Measurements from ENCODE around the gene ARHGEF17. TPM values are rescaled to one million over a fixed set of nuclear protein-coding genes. Genes with fewer than 3 reads are reported as not detected.

ARHGEF17 gene
- total RNA-seq, 6 experiments from 2014 or later = 4.6 to 7.3 (median 5.4) TPM

GRCh38 chr11:73348838-73349237 is 40.8 kb downstream of the ARHGEF17 start:
- intact Hi-C loops (cut with DNase I) = no loop called here
- Histone ChIP-seq H3K9me3 (no peaks in the 10 kb centered on the region), H3K4me1 (no peaks in the 10 kb centered on the region), H3K36me3 (no peaks in the 10 kb centered on the region), H3K4me3 (no peak overlapping the region), H3K27me3 (no peaks in the 10 kb centered on the region), H3K27ac (no peak overlapping the region)
- WGBS (ENCODE audit: insufficient coverage, low coverage, low lambda C conversion rate, missing lambda C conversion rate) = 68% methylated on average over 5 of the region's 5 CpGs
- DNase-seq (no peak), ATAC-seq (no peak)
- TF ChIP-seq POLR2A (IDR thresholded peaks at IDR 0.05) (no peak), CTCF (IDR thresholded peaks at IDR 0.05) (no peak)

GRCh38 chr11:73349633-73350032 is 41.6 kb downstream of the ARHGEF17 start:
- no peaks in the 10 kb centered on the region for H3K36me3 ChIP-seq
- no peak for TF ChIP-seq POLR2A (IDR thresholded peaks at IDR 0.05)
- no peak for TF ChIP-seq CTCF (IDR thresholded peaks at IDR 0.05)
- intact Hi-C loops (cut with DNase I) = no loop called here
- H3K27me3 ChIP-seq = no peaks in the 10 kb centered on the region
- H3K9me3 ChIP-seq = no peaks in the 10 kb centered on the region
- no peak for DNase-seq
- no peaks in the 10 kb centered on the region for H3K4me1 ChIP-seq
- ATAC-seq = no peak
- no peak overlapping the region for H3K4me3 ChIP-seq
- no peak overlapping the region for H3K27ac ChIP-seq
- whole genome bisulfite sequencing (ENCODE audit: insufficient coverage, low coverage, low lambda C conversion rate, missing lambda C conversion rate) = no CpG with 5 or more reads among the region's 6 CpGs

GRCh38 chr11:73350908-73351636 is 43.0 kb downstream of the ARHGEF17 start:
- no peaks in the 10 kb centered on the region for H3K27me3 ChIP-seq
- no peak overlapping the region for H3K27ac ChIP-seq
- H3K9me3 ChIP-seq = no peaks in the 10 kb centered on the region
- 14% methylated on average over 12 of the region's 16 CpGs for WGBS (ENCODE audit: insufficient coverage, low coverage, low lambda C conversion rate, missing lambda C conversion rate)
- no peak for DNase-seq
- TF ChIP-seq POLR2A (IDR thresholded peaks at IDR 0.05) (no peak), CTCF (IDR thresholded peaks at IDR 0.05) (peak; percentile 89 to 99 (median 98))
- no peaks in the 10 kb centered on the region for H3K36me3 ChIP-seq
- intact Hi-C loops (cut with DNase I) = no loop called here
- no peak overlapping the region for H3K4me3 ChIP-seq
- no peaks in the 10 kb centered on the region for H3K4me1 ChIP-seq
- peak; percentile 76 to 90 (median 88) for ATAC-seq

- no peaks in the 10 kb centered on the region for H3K9me3 ChIP-seq
- intact Hi-C loops (cut with DNase I) = no loop called here
- ATAC-seq (no peak), DNase-seq (no peak)
- H3K27me3 ChIP-seq = no peaks in the 10 kb centered on the region
- WGBS (ENCODE audit: insufficient coverage, low coverage, low lambda C conversion rate, missing lambda C conversion rate) = 72% methylated on average over 4 of the region's 4 CpGs
- H3K27ac ChIP-seq = no peak overlapping the region
- TF ChIP-seq POLR2A (IDR thresholded peaks at IDR 0.05) = no peak
- TF ChIP-seq CTCF (IDR thresholded peaks at IDR 0.05) = no peak
- H3K4me1 ChIP-seq = no peaks in the 10 kb centered on the region
- no peak overlapping the region for H3K4me3 ChIP-seq
- no peaks in the 10 kb centered on the region for H3K36me3 ChIP-seq
These were observed 45.3 kb downstream of the ARHGEF17 start for GRCh38 chr11:73353422-73353821.

Measured in right lobe of liver (tissue), 6 donors.